HG02943 (cell line): ENCODE measurements around the gene SMIM3.

ENCODE experiments used
- ATAC-seq: cut with Tn5 transposase; IDR thresholded peaks from one replicate; pipeline ENCODE4 v1.9.1; 2021; ENCODE audit warnings: mild to moderate bottlenecking, low read depth, moderate library complexity; ENCODE audit not compliant: unreplicated experiment

SMIM3 gene

GRCh38 chr5:150764530-150764929 is 14.0 kb upstream of the SMIM3 start:
- ATAC-seq: no peak

DNA sequence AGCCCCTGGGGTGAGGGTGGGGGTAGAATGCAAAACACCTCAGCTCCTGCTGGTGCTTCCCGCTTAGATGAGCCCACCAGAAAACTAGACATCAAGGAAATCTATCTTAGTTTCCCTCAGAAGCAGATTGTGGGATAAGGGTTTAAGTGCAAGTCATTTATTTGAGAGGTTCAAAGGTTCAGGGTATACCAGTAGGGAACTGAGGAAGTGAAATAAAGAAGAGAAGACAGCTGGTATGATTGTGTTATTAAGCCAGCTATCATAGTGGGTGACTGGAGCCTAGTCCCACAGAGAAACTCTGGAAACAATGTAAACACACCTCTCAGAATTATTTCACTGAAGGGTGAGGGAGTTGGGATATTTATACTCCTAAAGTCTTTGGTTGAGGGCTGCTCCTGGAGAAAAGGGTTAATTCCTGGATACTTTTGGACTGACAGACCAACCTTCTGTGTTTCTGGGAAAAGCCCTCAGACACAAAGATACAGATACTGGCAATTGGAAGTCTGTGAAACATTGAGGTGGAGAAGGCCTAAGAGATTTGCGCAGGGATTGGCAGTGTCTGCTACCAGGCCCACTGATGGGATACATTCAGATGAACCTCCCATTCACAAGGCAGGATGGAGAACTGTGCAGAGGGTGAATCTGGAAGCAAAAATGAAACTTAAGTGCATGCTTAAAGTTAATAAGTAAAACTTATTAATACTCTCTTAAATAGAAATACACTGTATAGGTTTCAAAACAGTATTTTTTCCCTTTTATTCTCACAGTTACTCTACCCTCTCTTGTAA is 13.4 kb upstream of the SMIM3 start:
- ATAC-seq: no peak

DNA sequence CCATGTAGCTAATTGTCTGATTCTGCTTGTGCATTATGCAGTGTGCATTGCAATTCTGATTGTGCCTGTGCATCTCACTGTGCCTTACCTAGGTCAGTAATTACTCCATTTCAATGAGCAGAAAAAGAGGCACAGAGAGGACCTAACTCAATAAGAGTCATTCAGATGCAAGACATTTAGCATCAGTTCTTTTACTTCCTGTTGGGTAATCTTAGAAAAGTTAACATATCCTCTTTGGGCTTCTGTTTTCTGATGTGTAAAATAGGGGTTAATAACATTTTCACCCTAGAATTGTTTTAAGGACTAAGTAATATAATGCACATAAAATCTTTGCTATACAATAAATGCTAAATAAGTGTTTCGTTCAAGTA is 12.8 kb upstream of the SMIM3 start:
- no peak for ATAC-seq

GRCh38 chr5:150766251-150766650 is 12.3 kb upstream of the SMIM3 start:
- no peak for ATAC-seq

GRCh38 chr5:150771034-150771795 is 7.3 kb upstream of the SMIM3 start:
- ATAC-seq: no peak

- no peak for ATAC-seq
Measured at GRCh38 chr5:150774145-150774544, 4.4 kb upstream of the SMIM3 start.

DNA sequence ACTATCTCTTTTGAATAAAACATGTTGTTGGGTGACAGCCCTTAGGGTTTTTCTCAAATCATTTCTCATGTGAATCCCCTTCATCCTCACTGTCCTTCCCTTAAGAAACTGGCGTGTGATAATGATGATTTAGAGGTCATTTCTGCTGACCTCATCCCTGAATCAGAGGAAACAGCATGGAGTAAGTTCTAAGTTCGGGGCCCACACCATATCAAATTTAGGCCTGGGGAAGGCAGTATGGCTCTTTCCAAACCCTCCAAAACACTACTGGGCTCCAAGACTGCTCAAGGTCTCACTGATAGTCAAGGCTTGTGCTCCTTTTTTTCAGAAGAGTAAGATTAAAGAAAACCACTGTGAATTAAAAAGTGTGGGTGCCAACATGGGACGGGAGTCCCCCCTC is 872 bp upstream of the SMIM3 start:
- no peak for ATAC-seq

GRCh38 chr5:150778088-150778516 is 455 bp upstream of the SMIM3 start:
- no peak for ATAC-seq

DNA sequence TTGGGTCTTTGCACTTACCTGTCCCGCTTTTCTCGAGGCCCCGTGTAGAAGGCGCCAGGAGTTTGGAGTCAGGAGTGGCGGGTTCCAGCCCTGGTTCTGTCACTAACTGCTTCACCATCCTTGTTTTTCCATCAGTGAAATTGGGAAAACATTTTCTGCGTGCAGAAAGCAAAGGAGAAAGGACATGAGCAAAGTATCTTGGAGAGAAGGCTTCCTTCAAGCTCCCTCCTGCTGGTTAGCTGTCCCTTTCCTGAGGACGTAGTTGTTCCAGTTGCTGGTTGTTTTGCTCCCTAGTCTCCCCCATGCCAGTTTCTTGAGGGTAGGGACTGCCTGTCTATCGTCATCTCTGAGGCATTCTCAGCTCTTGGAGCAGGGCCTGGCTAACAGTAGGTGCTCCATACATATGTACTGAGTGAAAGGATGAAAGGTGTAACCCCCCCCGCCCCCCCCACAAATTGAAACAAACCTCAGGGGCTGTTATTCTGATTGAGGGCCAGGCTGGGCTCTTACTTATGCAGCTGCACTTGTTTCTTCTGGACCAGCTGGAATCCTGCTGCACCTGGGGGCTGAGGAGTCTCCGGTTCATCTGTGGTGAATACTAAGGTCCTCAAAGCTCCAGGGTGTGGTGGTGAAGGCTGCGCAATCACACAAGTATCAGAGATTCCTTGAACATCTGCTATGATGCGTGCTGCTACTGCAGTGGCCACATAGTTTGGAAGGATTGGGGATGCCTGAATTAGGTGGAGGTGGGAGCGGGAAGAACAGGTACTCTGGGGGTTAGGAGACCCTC is 1.0 kb downstream of the SMIM3 start:
- peak; percentile 10 for ATAC-seq

GRCh38 chr5:150780187-150780692 is 1.7 kb downstream of the SMIM3 start:
- ATAC-seq: peak; percentile 46

DNA sequence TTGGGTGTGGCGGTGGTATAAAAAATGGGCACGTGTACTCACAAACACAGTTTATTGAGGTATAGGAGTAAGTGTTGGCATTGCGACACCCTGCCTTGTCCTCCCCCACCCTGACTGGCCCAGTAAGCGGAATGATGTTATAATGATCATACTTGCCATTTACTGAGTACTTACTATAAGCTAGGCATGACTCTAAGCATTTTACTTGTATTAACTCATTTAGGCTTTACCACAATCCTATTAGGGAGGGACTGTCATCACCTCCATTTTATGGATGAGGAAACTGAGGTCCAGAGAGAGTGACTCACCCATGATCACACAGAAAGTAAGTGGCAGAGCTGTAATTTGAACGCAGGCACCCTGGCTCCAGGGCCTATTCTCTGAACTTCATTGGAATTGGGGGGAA is 2.3 kb downstream of the SMIM3 start:
- ATAC-seq: no peak

- no peak for ATAC-seq
Measured at GRCh38 chr5:150781706-150782614, 3.4 kb downstream of the SMIM3 start.

- ATAC-seq: no peak
Measured at GRCh38 chr5:150782850-150783249, 4.3 kb downstream of the SMIM3 start.

GRCh38 chr5:150783422-150783928 is 4.9 kb downstream of the SMIM3 start:
- peak; percentile 40 for ATAC-seq

GRCh38 chr5:150785950-150786349 is 7.4 kb downstream of the SMIM3 start:
- no peak for ATAC-seq

GRCh38 chr5:150786876-150787275 is 8.3 kb downstream of the SMIM3 start:
- no peak for ATAC-seq

GRCh38 chr5:150787656-150788055 is 9.1 kb downstream of the SMIM3 start:
- no peak for ATAC-seq

DNA sequence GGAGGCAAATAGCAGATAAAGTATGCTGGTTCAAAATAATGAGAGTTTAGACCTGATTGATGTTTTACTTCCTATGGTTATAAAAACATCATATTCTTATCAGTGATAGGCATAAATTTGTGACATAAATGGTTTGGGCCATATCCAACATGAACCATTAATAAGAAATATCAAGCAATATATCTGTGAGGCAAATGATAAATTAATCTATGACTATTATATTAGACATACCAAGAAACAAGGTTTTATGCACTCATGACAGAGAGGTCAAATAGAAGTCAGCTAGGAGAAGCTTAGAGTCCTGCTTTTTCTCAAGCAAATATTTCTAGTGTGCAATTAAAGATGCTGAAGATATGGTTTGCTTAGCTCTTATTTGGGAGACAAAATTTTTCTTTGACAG is 10.4 kb downstream of the SMIM3 start:
- no peak for ATAC-seq

GRCh38 chr5:150789450-150789849 is 10.9 kb downstream of the SMIM3 start:
- no peak for ATAC-seq
